Thoracic aorta (tissue), 2 donors: ENCODE results near the gene JMJD4. TPM values are rescaled to one million over a fixed set of nuclear protein-coding genes. Genes with fewer than 3 reads are reported as not detected.

Source experiments
- ATAC-seq: fragments of 150-250 bp; one replicate; pipeline ENCODE4 v1.8.0; 2017; ENCODE audit warnings: low read depth; ENCODE audit not compliant: insufficient number of reproducible peaks, low FRiP score
- DNase-seq: peaks from one replicate; pipeline ENCODE4 v3.0.0-alpha.2; 2020; ENCODE audit warnings: low spot score
- H3K27ac ChIP-seq, 2 donors: fragments of 200-600 bp; sonication (generic); 1 replicate in 1 of 2; 2 replicates in 1 of 2; pipeline ENCODE4 v1.5.1; 2016; ENCODE audit warnings: mild to moderate bottlenecking in 2 of 2, moderate library complexity in 2 of 2
- H3K27me3 ChIP-seq: fragments of 200-600 bp; sonication (generic); replicated peaks from 2 replicates; pipeline ENCODE4 v1.6.0; 2016; ENCODE audit warnings: mild to moderate bottlenecking; ENCODE audit not compliant: insufficient read depth
- H3K36me3 ChIP-seq: fragments of 200-600 bp; sonication (generic); one replicate; pipeline ENCODE4 v1.5.1; 2016
- H3K4me1 ChIP-seq, 2 donors: fragments of 200-600 bp; sonication (generic); 1 replicate in 1 of 2; 2 replicates in 1 of 2; pipeline versions ENCODE4 v1.5.1 to v1.6.0; 2016; ENCODE audit warnings: low read depth in 2 of 2, mild to moderate bottlenecking in 1 of 2; ENCODE audit not compliant: control insufficient read depth in 1 of 2
- H3K4me3 ChIP-seq: fragments of 200-600 bp; sonication (generic); 2 replicates; pipeline ENCODE4 v1.5.1; 2016; ENCODE audit warnings: mild to moderate bottlenecking
- H3K9me3 ChIP-seq: fragments of 200-600 bp; sonication (generic); 2 replicates; pipeline ENCODE4 v1.5.1; 2016
- total RNA-seq, 2 donors: library from RNA; depleted of rRNA; stranded (reverse); fragments of >200 nt; gene quantifications; one replicate each; pipeline versions ENCODE4 v1.1.0 to v1.2.3, GENCODE V29; 2016
- TF ChIP-seq, protein P1 (sequence below): fragments of 200-600 bp; sonication (generic); IDR thresholded peaks from one replicate; pipeline ENCODE4 v1.5.1; 2019; ENCODE audit warnings: antibody characterized with exemption

Gene JMJD4
- total RNA-seq, 2 donors from 2014 or later, result 19.4 to 24.2 TPM

DNA sequence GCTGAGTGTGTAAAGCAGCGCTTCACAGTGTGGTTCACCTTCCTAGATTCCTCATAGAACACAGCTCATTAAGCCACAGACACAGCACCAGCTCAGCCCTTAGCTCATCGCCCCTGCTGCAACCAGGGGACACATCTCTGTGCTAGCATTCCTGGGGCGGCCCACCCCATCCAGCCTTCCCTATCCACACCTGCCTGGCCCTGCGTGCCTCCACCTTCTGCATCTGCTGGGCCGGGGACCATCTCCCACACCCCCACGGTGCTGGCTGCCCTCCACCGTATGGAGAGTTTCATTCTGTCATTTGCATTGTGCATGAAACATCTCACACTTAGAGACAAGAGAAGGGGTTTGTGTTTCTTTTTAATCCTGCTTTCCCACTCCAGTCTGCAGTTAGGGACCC lies 44.6 kb upstream of the JMJD4 start:
- Histone ChIP-seq H3K27ac (no peak overlapping the region), H3K4me1 (peaks cover 0 to 11% of the 10 kb centered on the region in 2 donors), H3K4me3 (no peak overlapping the region), H3K9me3 (no peaks in the 10 kb centered on the region), H3K36me3 (no peaks in the 10 kb centered on the region), H3K27me3 (no peaks in the 10 kb centered on the region)
- no peak for ATAC-seq
- TF ChIP-seq, protein P1, sequence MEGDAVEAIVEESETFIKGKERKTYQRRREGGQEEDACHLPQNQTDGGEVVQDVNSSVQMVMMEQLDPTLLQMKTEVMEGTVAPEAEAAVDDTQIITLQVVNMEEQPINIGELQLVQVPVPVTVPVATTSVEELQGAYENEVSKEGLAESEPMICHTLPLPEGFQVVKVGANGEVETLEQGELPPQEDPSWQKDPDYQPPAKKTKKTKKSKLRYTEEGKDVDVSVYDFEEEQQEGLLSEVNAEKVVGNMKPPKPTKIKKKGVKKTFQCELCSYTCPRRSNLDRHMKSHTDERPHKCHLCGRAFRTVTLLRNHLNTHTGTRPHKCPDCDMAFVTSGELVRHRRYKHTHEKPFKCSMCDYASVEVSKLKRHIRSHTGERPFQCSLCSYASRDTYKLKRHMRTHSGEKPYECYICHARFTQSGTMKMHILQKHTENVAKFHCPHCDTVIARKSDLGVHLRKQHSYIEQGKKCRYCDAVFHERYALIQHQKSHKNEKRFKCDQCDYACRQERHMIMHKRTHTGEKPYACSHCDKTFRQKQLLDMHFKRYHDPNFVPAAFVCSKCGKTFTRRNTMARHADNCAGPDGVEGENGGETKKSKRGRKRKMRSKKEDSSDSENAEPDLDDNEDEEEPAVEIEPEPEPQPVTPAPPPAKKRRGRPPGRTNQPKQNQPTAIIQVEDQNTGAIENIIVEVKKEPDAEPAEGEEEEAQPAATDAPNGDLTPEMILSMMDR, result no peak
- DNase-seq, result no peak

DNA sequence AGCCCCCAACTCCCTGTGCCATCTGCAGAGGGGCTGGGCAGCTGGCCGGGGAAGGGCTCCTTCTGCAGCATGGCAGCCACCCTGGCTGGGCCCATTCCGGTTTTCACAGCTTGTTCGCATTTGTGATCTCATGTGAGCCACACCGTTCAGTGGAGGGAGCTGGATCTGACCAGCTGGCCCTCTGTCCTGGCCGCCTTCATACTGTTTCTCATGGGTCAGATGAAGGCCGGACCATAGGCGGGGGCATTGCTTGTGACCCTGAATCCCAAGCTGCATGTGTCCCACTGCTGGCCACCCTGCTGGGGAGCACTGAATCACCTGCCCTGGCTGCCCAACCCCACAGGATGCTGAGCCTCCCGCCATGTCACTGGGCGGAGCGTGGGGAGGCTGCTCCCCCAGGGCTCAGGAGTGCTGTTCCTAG lies 43.9 kb upstream of the JMJD4 start:
- Histone ChIP-seq H3K27ac (no peak overlapping the region), H3K4me1 (peaks cover 0 to 17% of the 10 kb centered on the region in 2 donors), H3K36me3 (no peaks in the 10 kb centered on the region), H3K9me3 (no peaks in the 10 kb centered on the region), H3K27me3 (no peaks in the 10 kb centered on the region), H3K4me3 (no peak overlapping the region)
- no peak for ATAC-seq
- TF ChIP-seq, protein P1, result no peak
- no peak for DNase-seq

DNA sequence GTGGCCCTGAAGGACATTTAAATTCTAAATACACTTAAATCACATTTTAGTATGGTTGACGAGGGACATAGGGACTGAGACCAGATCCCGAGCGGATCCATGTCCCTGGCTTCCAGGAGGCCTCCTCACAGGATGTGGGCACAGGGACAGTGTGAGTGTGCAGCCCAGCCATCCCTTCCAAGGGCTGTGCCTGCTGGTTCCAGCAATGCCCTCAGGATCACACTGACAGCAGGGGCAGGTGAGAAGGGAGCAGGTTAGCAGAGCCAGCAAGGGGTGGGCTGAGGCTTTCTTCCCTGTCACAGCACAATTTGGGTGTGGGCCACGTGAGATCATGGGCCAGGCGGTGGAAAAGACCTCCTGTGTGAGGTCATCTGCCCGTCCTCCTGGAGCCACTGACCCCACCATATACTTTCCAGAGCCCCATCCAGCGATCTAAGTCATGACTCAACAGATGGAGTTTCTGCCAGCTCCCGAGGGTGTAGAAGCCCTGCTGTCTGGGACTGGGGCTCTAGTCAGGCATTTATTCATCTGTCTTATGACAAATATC lies 43.4 kb upstream of the JMJD4 start:
- no peak for DNase-seq
- Histone ChIP-seq H3K4me3 (no peak overlapping the region), H3K27ac (no peak overlapping the region), H3K4me1 (peaks cover 0 to 17% of the 10 kb centered on the region in 2 donors), H3K27me3 (no peaks in the 10 kb centered on the region), H3K36me3 (no peaks in the 10 kb centered on the region), H3K9me3 (no peaks in the 10 kb centered on the region)
- ATAC-seq, result no peak
- TF ChIP-seq, protein P1, result no peak

DNA sequence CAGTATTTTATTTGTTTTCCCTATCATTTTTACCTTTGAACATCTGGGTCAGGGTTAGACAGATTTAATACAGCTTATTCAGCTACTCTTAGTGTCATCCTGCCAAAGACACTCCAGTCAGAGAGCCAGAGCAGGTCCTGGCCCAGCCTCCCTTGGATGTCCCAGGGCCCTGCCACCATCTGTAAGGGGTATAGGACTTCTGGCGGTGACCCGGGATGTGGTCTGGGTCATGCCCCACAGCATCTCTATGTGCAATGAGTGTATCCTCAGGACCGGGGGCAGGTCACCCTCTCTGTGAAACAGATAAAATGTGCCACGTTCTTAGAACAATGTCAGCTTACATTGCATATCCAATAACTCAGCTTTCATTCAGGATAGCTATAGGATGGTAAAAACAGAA lies 42.5 kb upstream of the JMJD4 start:
- no peak for DNase-seq
- H3K4me1 ChIP-seq, result peaks cover 0 to 17% of the 10 kb centered on the region in 2 donors
- H3K4me3 ChIP-seq, result no peak overlapping the region
- H3K27me3 ChIP-seq, result no peaks in the 10 kb centered on the region
- TF ChIP-seq, protein P1, result no peak
- H3K27ac ChIP-seq, result no peak overlapping the region
- H3K36me3 ChIP-seq, result no peaks in the 10 kb centered on the region
- no peak for ATAC-seq
- no peaks in the 10 kb centered on the region for H3K9me3 ChIP-seq

DNA sequence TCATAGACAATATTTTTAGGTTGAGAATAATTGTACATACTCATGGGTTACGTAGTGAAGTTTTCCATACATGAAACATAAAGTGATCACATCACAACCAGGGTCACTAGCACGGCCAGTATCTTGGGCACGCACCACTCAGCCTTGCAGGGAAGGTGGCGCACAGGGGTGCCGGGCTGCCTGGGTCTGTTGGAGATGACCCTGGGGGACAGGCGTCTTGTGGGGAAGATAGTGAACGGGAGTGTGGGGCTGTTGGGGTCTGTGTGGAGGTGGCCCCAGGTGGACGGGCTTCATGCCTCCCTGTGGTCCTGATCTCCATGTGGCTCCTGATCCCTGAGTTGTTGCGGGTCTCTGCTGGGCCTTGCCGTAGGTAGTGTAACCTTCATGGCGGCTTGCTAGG lies 42.1 kb upstream of the JMJD4 start:
- H3K27ac ChIP-seq, result no peak overlapping the region
- no peaks in the 10 kb centered on the region for H3K9me3 ChIP-seq
- no peak overlapping the region for H3K4me3 ChIP-seq
- no peaks in the 10 kb centered on the region for H3K27me3 ChIP-seq
- TF ChIP-seq, protein P1, result no peak
- no peak for DNase-seq
- H3K4me1 ChIP-seq, result peaks cover 0 to 17% of the 10 kb centered on the region in 2 donors
- H3K36me3 ChIP-seq, result no peaks in the 10 kb centered on the region
- ATAC-seq, result no peak
